ENCODE data around the gene LEKR1.

LEKR1 gene

GRCh38 chr3:157086060-157086750 is 260.1 kb downstream of the LEKR1 start:
- peak overlapping the region; percentile 95; the same call in 1 of the 2 replicates for H3K27ac ChIP-seq
- TF ChIP-seq CTCF (conservative IDR thresholded peaks at IDR 0.05): no peak

- TF ChIP-seq CTCF (conservative IDR thresholded peaks at IDR 0.05): no peak
- peak overlapping the region; percentile 95 for H3K27ac ChIP-seq
These were observed 260.6 kb downstream of the LEKR1 start for GRCh38 chr3:157086775-157087174.

- peak overlapping the region; percentile 95 for H3K27ac ChIP-seq
- TF ChIP-seq CTCF (conservative IDR thresholded peaks at IDR 0.05): no peak
These were observed 261.2 kb downstream of the LEKR1 start for GRCh38 chr3:157087373-157087772.

GRCh38 chr3:157087780-157088600 is 261.8 kb downstream of the LEKR1 start:
- no peak for TF ChIP-seq CTCF (conservative IDR thresholded peaks at IDR 0.05)
- H3K27ac ChIP-seq: peak overlapping the region; percentile 95

- no peak for TF ChIP-seq CTCF (conservative IDR thresholded peaks at IDR 0.05)
- H3K27ac ChIP-seq: peak overlapping the region; percentile 95
These were observed 262.7 kb downstream of the LEKR1 start for GRCh38 chr3:157088601-157089454.

- TF ChIP-seq CTCF (conservative IDR thresholded peaks at IDR 0.05): no peak
- H3K27ac ChIP-seq: peak overlapping the region; percentile 95
These were observed 263.5 kb downstream of the LEKR1 start for GRCh38 chr3:157089455-157090221.

Data from VCaP (cell line).